Measurements from ENCODE around the gene SLC10A7. TPM values are rescaled to one million over a fixed set of nuclear protein-coding genes. Genes with fewer than 3 reads are reported as not detected.

Gene SLC10A7
- total and polyA plus RNA-seq, 2 donors (not counting 1 experiment from before 2014, with no cell fraction given): 5.7 to 18.3 TPM

DNA sequence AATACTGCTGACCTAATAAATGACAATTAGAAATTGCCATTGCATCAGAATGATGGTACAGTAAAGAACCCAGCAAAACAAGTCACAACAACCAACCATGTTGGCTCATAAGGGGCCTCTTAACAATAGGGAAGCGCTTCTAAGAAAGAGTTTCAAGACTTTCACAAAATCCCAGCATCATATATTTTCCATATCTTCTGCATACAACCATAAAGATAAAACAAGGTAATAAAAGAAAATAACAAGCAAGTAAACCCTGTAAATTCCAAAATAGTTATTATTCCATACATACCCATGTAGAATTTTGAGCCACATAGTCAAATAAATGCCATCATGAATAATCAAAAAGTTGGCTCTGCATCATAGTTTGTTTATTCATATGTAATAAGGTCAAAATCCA lies 8.2 kb downstream of the SLC10A7 start:
- Histone ChIP-seq H3K79me2 (ENCODE audit: control insufficient read depth, insufficient read depth, low read length) (peaks cover 3% of the 10 kb centered on the region), H3K4me2 (replicated peaks; ENCODE audit: low read depth, low read length, poor library complexity, severe bottlenecking) (no peak overlapping the region), H3K4me3 (ENCODE audit: control extremely low read depth in 1 of 5, extremely low read depth in 1 of 5, insufficient read depth in 1 of 5, low read depth in 2 of 5, low read length in 4 of 5) (no peak overlapping the region), H3K27ac (ENCODE audit: low read length in 2 of 2) (no peak overlapping the region), H2AFZ (ENCODE audit: insufficient read depth, low read depth, low read length, poor library complexity, severe bottlenecking) (no peak overlapping the region), H4K20me1 (ENCODE audit: control insufficient read depth, insufficient read depth, low read length, poor library complexity, severe bottlenecking) (no peaks in the 10 kb centered on the region), H3K4me1 (ENCODE audit: control insufficient read depth in 2 of 2, insufficient read depth in 2 of 2, low read length in 2 of 2) (no peaks in the 10 kb centered on the region), H3K36me3 (replicated peaks in 1 of 2; ENCODE audit: control extremely low read depth in 1 of 2, control insufficient read depth in 1 of 2, extremely low read depth in 1 of 2, insufficient read depth in 2 of 2, low read length in 1 of 2) (peaks cover 6 to 10% of the 10 kb centered on the region in 2 experiments), H3K9me3 (ENCODE audit: control extremely low read depth in 1 of 3, control insufficient read depth in 2 of 3, insufficient read depth in 1 of 3, low read length in 2 of 3) (no peaks in the 10 kb centered on the region), H3K9ac (ENCODE audit: low read length) (no peak overlapping the region), H3K27me3 (replicated peaks in 1 of 4; ENCODE audit: control extremely low read depth in 1 of 4, control insufficient read depth in 3 of 4, insufficient read depth in 4 of 4, low read length in 3 of 4) (no peaks in the 10 kb centered on the region)
- Mint-ChIP-seq H3K4me1 (peaks cover 2% of the 10 kb centered on the region), H3K9me3 (ENCODE audit: insufficient read depth) (no peaks in the 10 kb centered on the region), H3K4me3 (no peak overlapping the region), H3K27ac (no peak overlapping the region), H3K27me3 (no peaks in the 10 kb centered on the region)
- ChIA-PET POLR2A (no interaction called here), CTCF (no interaction called here)
- DNase-seq: no peak
- intact Hi-C loops (cut with micrococcal nuclease): no loop called here
- TF ChIP-seq EZH2 (IDR thresholded peaks at IDR 0.05; ENCODE audit: borderline replicate concordance, insufficient read depth, low read depth, low read length, poor library complexity, severe bottlenecking) (no peak), CTCF (IDR thresholded peaks at IDR 0.05) (no peak)
- no CpG with 5 or more reads among the region's 1 CpG for WGBS (ENCODE audit: insufficient coverage)
- no peak for ATAC-seq (ENCODE audit: low read depth)

- ChIA-PET POLR2A (no interaction called here), CTCF (no interaction called here)
- ATAC-seq (ENCODE audit: low read depth) (no peak), DNase-seq (no peak)
- Histone ChIP-seq H3K36me3 (replicated peaks in 1 of 2; ENCODE audit: control extremely low read depth in 1 of 2, control insufficient read depth in 1 of 2, extremely low read depth in 1 of 2, insufficient read depth in 2 of 2, low read length in 1 of 2) (peaks cover 10 to 11% of the 10 kb centered on the region in 2 experiments), H3K27ac (ENCODE audit: low read length in 2 of 2) (no peak overlapping the region), H3K9ac (ENCODE audit: low read length) (no peak overlapping the region), H3K4me2 (replicated peaks; ENCODE audit: low read depth, low read length, poor library complexity, severe bottlenecking) (no peak overlapping the region), H3K4me1 (ENCODE audit: control insufficient read depth in 2 of 2, insufficient read depth in 2 of 2, low read length in 2 of 2) (no peaks in the 10 kb centered on the region), H3K27me3 (replicated peaks in 1 of 4; ENCODE audit: control extremely low read depth in 1 of 4, control insufficient read depth in 3 of 4, insufficient read depth in 4 of 4, low read length in 3 of 4) (no peaks in the 10 kb centered on the region), H2AFZ (ENCODE audit: insufficient read depth, low read depth, low read length, poor library complexity, severe bottlenecking) (no peak overlapping the region), H3K9me3 (ENCODE audit: control extremely low read depth in 1 of 3, control insufficient read depth in 2 of 3, insufficient read depth in 1 of 3, low read length in 2 of 3) (no peaks in the 10 kb centered on the region), H3K79me2 (ENCODE audit: control insufficient read depth, insufficient read depth, low read length) (no peaks in the 10 kb centered on the region), H4K20me1 (ENCODE audit: control insufficient read depth, insufficient read depth, low read length, poor library complexity, severe bottlenecking) (no peaks in the 10 kb centered on the region), H3K4me3 (ENCODE audit: control extremely low read depth in 1 of 5, extremely low read depth in 1 of 5, insufficient read depth in 1 of 5, low read depth in 2 of 5, low read length in 4 of 5) (no peak overlapping the region)
- Mint-ChIP-seq H3K4me1 (no peaks in the 10 kb centered on the region), H3K4me3 (no peak overlapping the region), H3K27ac (no peak overlapping the region), H3K27me3 (no peaks in the 10 kb centered on the region), H3K9me3 (ENCODE audit: insufficient read depth) (no peaks in the 10 kb centered on the region)
- intact Hi-C loops (cut with micrococcal nuclease): no loop called here
- WGBS (ENCODE audit: insufficient coverage): 62% methylated on average over 3 of the region's 3 CpGs
- TF ChIP-seq CTCF (IDR thresholded peaks at IDR 0.05) (no peak), EZH2 (IDR thresholded peaks at IDR 0.05; ENCODE audit: borderline replicate concordance, insufficient read depth, low read depth, low read length, poor library complexity, severe bottlenecking) (no peak)
Observed at GRCh38 chr4:146511381-146511780, 10.4 kb downstream of the SLC10A7 start.

Measured in B cell (primary cell).